Lower leg skin (tissue), 4 donors: ENCODE data around the gene YIPF2. TPM values are rescaled to one million over a fixed set of nuclear protein-coding genes. Genes with fewer than 3 reads are reported as not detected.
"Not testable (repeated sequence)": the region's sequence is repeated elsewhere in the genome, so short reads cannot be mapped to it uniquely, and the experiment has no call there.

Source experiments
- DNase-seq, 2 donors: peaks; one replicate each; pipeline ENCODE4 v3.0.0-alpha.2; 2019; ENCODE audit warnings: low spot score in 2 of 2
- H3K4me3 ChIP-seq: fragments of 200-600 bp; sonication (generic); 2 replicates; pipeline ENCODE4 v1.5.1; 2017; ENCODE audit warnings: mild to moderate bottlenecking, low read depth; ENCODE audit not compliant: poor library complexity, severe bottlenecking
- CTCF ChIP-seq, 3 donors: fragments of 450-650 bp; IDR thresholded peaks; one replicate each; pipeline ENCODE4 v1.5.1; 2016; ENCODE audit warnings: antibody characterized with exemption in 3 of 3, mild to moderate bottlenecking in 3 of 3, moderate library complexity in 2 of 3
- POLR2A ChIP-seq, 2 donors: fragments of 450-650 bp; IDR thresholded peaks; one replicate each; pipeline ENCODE4 v1.6.1; 2016 to 2017; ENCODE audit warnings: antibody characterized with exemption in 2 of 2, mild to moderate bottlenecking in 1 of 2, moderate library complexity in 1 of 2
- WGBS, 2 donors: methylation state at CpG; one replicate each; pipeline ENCODE4 v1.1.5; 2018; 5-methylcytosine and 5-hydroxymethylcytosine counted together
- intact Hi-C: fragments of 100-400 bp; cut with DNase I; formaldehyde crosslinking; loops from one replicate; pipeline ENCODE4 v1.15.0; 2023; ENCODE audit warnings: low total_unique reads
- total RNA-seq, 4 donors: library from RNA; depleted of rRNA; stranded (reverse); fragments of >200 nt; gene quantifications; one replicate each; pipeline ENCODE4 v1.1.0, GENCODE V29; 2016

The YIPF2 gene
- total RNA-seq, 4 donors from 2014 or later = 38.4 to 55.3 (median 47.8) TPM

- intact Hi-C loops = no loop called here
- TF ChIP-seq POLR2A (IDR thresholded peaks at IDR 0.05) (no peak), CTCF (IDR thresholded peaks at IDR 0.05) (no peak)
- no peak for DNase-seq
- WGBS, 2 donors = 0 to 1% methylated on average over 19 to 45 of the region's 92 CpGs
- peak overlapping the region; percentile 86 for H3K4me3 ChIP-seq
These were observed 32.8 kb upstream of the YIPF2 start for GRCh38 chr19:10961073-10961860.

GRCh38 chr19:10960314-10961072, 32.1 kb upstream of the YIPF2 start, which contains the start of gene SMARCA4:
TSS of gene SMARCA4 (plus strand) at chr19:10961030. CDS start at chr19:10984152, 23,122 bp downstream.
- H3K4me3 ChIP-seq = peak within 1 kb of the TSS; percentile 86
- peak; percentile 94 to 99 for DNase-seq
- intact Hi-C loops = no loop called here
- TF ChIP-seq CTCF (IDR thresholded peaks at IDR 0.05) = peak in 1 of 3 donors; percentile 8
- TF ChIP-seq POLR2A (IDR thresholded peaks at IDR 0.05) = peak in 1 of 2 donors; percentile 70
- WGBS, 2 donors = 0 to 1% methylated on average over 47 to 63 of the region's 100 CpGs

- H3K4me3 ChIP-seq, intact Hi-C loops: not testable (repeated sequence)
- 92 to 95% methylated on average over 19 of the region's 19 CpGs for WGBS, 2 donors
These were observed 31.0 kb upstream of the YIPF2 start for GRCh38 chr19:10959277-10959968.

GRCh38 chr19:10952809-10953208, 24.4 kb upstream of the YIPF2 start:
- no peak overlapping the region for H3K4me3 ChIP-seq
- WGBS, 2 donors = 43 to 69% methylated on average over 6 of the region's 6 CpGs
- peak in 1 of 2 donors; percentile 69 for DNase-seq
- intact Hi-C loops = no loop called here
- TF ChIP-seq CTCF (IDR thresholded peaks at IDR 0.05) (no peak), POLR2A (IDR thresholded peaks at IDR 0.05) (no peak)

More at GRCh38 chr19:10959277-10959968, 31.0 kb upstream of the YIPF2 start:
- DNase-seq = not testable (repeated sequence)

- intact Hi-C loops = no loop called here
- TF ChIP-seq POLR2A (IDR thresholded peaks at IDR 0.05) = no peak
- TF ChIP-seq CTCF (IDR thresholded peaks at IDR 0.05) = no peak
- 62 to 63% methylated on average over 6 of the region's 6 CpGs for WGBS, 2 donors
- no peak overlapping the region for H3K4me3 ChIP-seq
- no peak for DNase-seq
These were observed 18.7 kb upstream of the YIPF2 start for GRCh38 chr19:10946958-10947657.
